ENCODE data around the gene PRM3. TPM values are rescaled to one million over a fixed set of nuclear protein-coding genes. Genes with fewer than 3 reads are reported as not detected.

Gene PRM3
- total RNA-seq, 1 donor from 2014 or later = not detected

- DNase-seq (ENCODE audit: low read depth, low spot score) = no peak
Measured at GRCh38 chr16:11248133-11248532, 25.3 kb downstream of the PRM3 start.

DNA sequence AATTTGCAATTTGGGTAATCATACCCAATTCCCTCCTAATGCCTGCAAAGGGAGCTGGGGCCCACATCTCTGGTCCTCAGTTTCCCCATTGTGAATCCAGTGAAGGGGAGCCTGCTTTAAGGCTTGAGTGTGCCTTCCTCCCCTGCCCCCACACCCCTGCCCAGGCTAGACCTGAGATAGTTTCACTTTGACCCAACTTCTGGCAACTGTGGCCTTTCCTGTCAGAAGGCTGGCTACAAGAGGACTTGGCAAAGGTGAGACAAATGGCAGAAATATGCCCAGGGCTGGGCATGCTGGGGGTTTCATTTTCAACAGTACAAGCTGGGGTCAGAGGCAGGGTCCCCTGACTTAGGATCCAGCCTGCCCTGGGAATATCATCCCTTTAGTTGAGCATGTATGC, 27.4 kb downstream of the PRM3 start:
- no peak for DNase-seq (ENCODE audit: low read depth, low spot score)

DNA sequence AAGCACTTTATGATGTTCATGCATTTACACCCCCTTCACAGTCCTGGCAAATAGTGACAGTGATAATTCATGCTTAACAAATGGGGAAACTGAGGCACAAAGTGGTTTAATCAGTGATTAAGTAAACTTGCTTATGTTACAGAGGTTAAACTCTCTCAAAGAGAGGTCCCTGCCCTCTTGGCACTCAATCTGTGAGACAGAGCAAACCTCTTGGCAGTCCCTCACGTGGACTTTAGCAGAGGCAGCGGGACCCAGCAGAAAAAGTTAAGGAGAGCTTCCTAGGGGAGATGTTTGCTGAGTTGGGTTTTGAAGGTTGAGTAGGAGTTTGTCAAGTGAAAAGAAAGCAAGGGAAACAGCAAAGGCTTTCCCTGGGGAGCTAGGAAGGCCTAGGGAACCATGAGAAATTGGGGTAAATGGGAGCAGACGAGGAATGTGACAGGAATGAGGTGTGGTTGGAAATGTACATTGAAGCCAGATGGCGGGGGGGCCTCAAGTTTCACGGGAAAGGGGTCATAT, 28.1 kb downstream of the PRM3 start:
- DNase-seq (ENCODE audit: low read depth, low spot score) = no peak

- no peak for DNase-seq (ENCODE audit: low read depth, low spot score)
Measured at GRCh38 chr16:11242658-11243057, 30.8 kb downstream of the PRM3 start.

DNA sequence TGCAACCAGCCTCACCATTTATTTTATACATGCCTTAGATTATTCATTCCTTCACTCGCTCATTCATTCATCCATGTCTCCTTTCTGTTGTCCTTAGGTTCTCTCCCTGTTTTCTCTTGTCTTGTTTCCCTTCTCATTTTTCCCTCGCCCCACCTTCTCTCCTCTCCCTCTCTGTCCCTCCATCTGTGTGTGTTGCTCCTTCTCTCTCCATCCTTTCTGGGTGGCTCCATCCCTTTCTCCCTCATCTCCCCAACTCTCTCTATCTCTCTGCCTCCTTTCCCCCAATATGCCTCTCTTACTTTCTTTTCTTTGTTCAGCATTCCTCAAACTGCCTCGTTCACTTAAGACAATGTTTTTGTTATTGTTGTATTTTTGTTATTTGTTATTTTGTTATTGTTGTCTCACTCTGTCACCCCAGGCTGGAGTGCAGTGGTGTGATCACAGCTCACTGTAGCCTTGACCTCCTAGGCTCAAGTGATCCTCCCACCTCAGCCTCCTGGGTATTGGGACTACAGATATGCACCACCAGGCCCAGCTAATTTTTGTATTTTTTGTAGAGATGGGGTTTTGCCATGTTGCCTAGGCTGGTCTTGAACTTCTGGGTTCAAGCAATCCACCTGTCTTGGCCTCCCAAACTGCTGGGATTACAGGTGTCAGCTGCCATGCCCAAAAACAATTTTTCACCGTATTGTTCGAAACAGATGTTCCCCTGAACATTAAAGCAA, 31.8 kb downstream of the PRM3 start:
- DNase-seq (ENCODE audit: low read depth, low spot score) = no peak

GRCh38 chr16:11240636-11241473, 32.6 kb downstream of the PRM3 start:
- DNase-seq (ENCODE audit: low read depth, low spot score) = no peak

GRCh38 chr16:11239644-11240632, 33.5 kb downstream of the PRM3 start:
- DNase-seq (ENCODE audit: low read depth, low spot score) = no peak

DNA sequence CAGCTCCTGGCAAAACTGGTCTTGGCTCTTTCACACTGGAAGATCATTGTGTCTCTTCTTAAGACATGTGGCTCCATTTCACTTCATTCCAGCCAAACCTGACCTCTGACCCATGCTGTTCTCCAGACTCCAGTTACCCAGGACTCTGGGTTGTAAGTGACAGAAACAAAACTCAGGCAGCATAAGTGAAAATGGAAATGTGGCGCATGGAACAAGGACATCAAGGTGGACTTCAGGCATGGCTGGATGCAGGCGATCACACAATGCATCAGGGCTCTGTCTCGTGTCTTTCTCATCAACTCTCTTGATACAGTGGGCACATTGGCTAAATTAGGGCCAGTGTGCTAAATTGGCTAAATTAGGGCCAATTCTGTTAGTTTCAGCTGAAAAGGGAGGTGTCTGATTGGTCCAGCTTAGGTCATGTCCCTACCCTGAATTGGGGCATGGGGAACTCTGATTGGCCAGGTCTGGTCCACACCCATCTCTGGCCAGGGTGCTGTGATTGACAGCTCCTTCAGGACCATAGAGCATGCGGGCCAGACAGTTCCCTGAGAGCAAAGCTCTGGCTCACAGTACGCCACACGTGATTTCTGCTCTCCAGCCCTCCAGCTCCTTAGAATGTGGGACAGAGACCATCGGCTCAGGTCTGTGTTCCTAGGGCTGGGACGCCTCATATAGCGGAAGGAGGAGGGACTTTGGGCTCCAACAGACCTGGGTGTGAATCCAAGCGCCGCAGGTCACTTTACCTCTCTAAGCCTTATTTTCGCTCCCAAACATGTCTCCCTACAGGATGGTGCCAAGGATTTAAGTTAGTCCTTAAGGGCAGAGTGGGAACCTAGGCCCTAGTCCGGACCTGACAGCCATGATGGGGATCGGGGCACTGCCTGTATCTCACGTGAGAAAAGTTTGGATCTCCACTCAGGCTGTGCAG, 34.9 kb downstream of the PRM3 start:
- DNase-seq (ENCODE audit: low read depth, low spot score) = no peak

DNA sequence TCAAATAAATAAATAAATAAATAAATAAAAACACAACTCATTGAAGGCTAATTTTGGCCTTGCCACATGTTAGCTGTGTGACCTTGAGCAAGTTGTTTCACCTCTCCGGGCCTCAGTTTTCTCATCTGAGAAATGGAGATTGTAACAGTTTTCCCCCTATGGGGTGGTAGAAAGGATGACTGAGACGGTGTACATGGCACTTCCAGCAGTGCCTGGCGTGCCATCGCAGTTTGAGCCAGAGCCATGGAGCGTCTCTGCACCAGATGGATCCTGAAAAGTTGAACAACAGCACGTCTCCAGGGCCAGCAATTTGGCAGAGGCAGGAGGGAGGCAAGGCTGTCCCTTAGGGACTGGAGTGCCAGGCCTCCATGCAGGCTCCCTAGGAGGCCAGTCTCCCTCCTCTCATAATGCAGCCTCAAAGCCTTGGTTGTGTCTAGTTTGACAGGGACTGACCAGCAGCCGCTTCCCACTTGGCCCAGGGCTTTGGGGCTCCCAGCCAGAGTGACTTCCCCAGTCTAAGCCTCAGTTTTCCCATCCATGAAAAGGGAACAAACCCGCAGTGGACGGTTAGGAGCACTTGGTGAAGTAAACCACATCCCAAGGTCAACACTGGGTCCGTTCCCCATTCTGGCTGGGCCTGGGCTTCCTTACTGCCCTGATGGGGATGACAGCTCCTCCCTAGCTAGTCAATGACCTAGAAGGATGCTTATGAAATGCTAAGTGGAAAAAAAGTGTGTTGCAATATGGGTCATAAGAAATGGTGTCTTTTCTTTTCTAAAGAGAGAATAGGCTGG, 36.8 kb downstream of the PRM3 start:
- no peak for DNase-seq (ENCODE audit: low read depth, low spot score)

- no peak for DNase-seq (ENCODE audit: low read depth, low spot score)
Measured at GRCh38 chr16:11235703-11235991, 37.8 kb downstream of the PRM3 start.

DNA sequence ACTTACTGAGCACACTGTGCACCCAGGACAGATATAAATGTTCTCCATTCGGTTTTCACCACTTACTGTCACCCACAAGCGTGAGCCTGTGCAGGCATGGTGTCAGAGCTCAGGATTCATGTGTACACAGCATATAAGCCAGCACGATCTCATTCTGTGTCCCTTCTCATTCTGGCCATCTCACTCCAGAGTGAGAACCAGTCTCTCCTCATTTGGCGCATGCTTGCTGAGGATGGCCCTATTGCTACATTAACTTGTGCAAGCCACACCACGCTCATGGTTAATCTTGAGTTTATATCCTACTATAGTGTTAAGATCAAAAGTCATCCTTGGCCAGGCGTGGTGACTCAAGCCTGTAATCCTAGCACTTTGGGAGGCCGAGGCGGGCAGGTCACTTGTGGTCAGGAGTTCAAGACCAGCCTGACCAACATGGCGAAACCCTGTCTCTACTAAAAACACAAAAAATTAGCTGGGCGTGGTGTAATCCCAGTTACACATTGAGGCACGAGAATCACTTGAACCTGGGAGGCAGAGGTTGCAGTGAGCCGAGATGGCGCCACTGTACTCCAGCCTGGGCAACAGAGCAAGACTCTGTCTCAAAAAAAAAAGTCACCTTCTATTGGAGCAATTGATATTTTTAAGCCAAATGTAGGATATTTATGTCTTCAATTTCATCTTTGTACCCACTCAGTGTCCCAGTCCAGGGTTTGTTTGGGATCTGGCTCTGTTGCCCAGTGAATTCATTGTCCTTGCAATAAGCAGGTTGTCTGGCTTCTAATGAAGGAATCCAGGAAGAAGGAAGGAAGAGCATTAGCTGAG, 38.3 kb downstream of the PRM3 start:
- no peak for DNase-seq (ENCODE audit: low read depth, low spot score)

- DNase-seq (ENCODE audit: low read depth, low spot score) = no peak
Measured at GRCh38 chr16:11233727-11234376, 39.6 kb downstream of the PRM3 start.

- DNase-seq (ENCODE audit: low read depth, low spot score) = no peak
Measured at GRCh38 chr16:11232852-11233726, 40.3 kb downstream of the PRM3 start.

- no peak for DNase-seq (ENCODE audit: low read depth, low spot score)
Measured at GRCh38 chr16:11232302-11232851, 41.1 kb downstream of the PRM3 start.

DNA sequence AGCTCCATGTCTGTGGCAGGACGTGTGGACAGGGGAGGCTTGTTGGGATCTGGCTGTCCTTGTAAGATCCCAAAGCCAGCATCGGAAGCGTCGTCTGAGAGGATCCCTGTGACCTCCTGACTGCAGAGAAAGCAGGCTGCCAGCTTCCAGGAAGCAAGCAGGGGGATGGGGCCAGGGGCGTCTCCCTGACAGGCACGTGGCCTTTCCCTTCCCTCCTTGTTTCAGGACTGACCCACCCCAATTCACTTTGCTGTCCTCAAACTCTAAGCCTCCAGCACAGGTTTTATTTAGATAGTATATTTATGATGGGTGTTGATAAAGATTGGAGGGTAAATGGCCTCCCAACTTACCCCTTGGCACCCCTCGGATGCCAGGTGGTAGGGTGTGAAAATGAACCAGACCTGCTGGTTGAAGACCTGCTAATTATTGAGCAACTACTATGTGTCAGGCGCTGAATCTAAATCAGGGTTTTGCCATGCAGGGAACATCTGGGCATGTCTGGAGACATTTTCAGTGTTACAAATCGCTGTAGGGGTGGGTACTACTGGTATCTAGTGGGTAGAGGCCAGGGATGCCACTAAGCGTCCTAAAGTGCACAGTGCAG, 42.0 kb downstream of the PRM3 start:
- no peak for DNase-seq (ENCODE audit: low read depth, low spot score)

DNA sequence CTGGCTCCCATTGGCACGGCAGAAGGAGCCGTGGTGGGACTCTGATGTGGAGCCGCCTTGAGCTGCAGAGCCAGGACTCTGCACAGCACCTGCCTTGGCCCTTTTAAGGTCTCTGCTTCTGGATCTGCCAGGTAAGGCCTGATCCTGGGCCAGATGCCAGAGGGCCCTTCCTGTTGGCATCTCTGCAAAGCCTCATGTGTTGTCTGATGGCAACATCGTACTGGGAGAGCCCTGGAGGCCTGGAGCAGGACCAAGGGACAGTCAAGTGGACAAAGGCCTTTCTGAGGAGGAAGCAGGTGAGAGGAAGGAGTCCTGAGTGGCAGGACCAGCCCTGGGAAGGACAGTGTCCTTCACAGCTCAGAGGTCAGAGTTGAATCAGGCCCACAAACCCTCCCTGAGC, 43.5 kb downstream of the PRM3 start:
- no peak for DNase-seq (ENCODE audit: low read depth, low spot score)

DNA sequence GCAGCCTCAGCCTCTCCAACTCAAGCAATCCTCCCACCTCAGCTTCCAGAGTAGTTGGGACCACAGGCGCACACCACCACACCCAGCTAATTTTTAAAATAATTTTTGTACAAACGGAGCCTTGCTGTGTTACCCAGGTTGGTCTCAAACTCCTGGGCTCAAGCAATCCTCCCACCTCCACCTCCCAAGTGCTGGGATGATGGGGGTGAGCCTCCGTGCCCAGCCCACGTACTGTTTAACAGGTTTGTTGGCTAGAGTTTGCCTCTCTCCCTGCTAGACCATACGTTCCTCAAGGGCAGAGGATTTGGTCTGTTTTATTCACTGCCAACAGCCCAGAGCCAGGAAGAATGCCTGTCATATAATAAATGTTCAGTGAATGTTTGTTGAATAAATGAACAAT, 44.0 kb downstream of the PRM3 start:
- DNase-seq (ENCODE audit: low read depth, low spot score) = no peak
